HCT116 (cell line): ENCODE data around the gene ADGRV1. TPM values are rescaled to one million over a fixed set of nuclear protein-coding genes. Genes with fewer than 3 reads are reported as not detected.
A peak's percentile ranks its signal among the peaks of the same experiment; 100 is the strongest.

Experiments used
- ATAC-seq: fragments of 200-7000 bp; cut with Tn5 transposase; 2 replicates; pipeline ENCODE4 v1.9.1; 2020; ENCODE audit warnings: mild to moderate bottlenecking, moderate library complexity
- BruUV-seq: library from RNA; stranded (reverse); fragments of 400-500 nt; replicated peaks from 2 replicates; lab custom pipeline; 2021; lab: Mats Ljungman, UMichigan
- CTCF ChIA-PET: fragments of 300-600 bp; sonication (Branson Sonifier 250); formaldehyde crosslinking; loops from one replicate; lab custom pipeline; 2021; ENCODE audit warnings: antibody characterized with exemption; lab: Charles Lee
- POLR2A ChIA-PET: fragments of 300-600, 350-600 bp; sonication (Branson Sonifier 250); formaldehyde crosslinking; loops from one replicate; lab custom pipeline; 2021; ENCODE audit warnings: antibody characterized with exemption; lab: Charles Lee
- RAD21 ChIA-PET, 2 experiments: fragments of 300-600 bp; sonication (Branson Sonifier 250); formaldehyde crosslinking; loops; one replicate each; lab custom pipeline; 2023; ENCODE audit warnings: low total read pairs in 2 of 2; ENCODE audit not compliant: uncharacterized antibody in 2 of 2, unreplicated experiment in 2 of 2, low non-redundant PET in 1 of 2; lab: Charles Lee
- DNase-seq: peaks from one replicate; pipeline ENCODE4 v3.0.0-alpha.2; 2010; ENCODE audit warnings: low read depth, low spot score
- H2AFZ ChIP-seq: fragments of 200-600 bp; shearing (Covaris generic), sonication (generic); 2 replicates; pipeline ENCODE4 v1.6.1; 2017; ENCODE audit warnings: low read depth, mixed run types, mixed read lengths, antibody characterized with exemption, low read length; ENCODE audit not compliant: poor library complexity, severe bottlenecking
- H3K27ac ChIP-seq: 2 replicates; pipeline ENCODE4 v1.5.1; 2012; ENCODE audit warnings: low read depth, low read length
- H3K27me3 ChIP-seq: fragments of 200-600 bp; sonication (generic); 2 replicates; pipeline ENCODE4 v1.6.1; 2016; ENCODE audit warnings: mixed run types, low read length, mixed read lengths; ENCODE audit not compliant: insufficient read depth
- H3K36me3 ChIP-seq, 2 experiments: fragments of 200-500 bp in 1 of 2; fragments of 200-600 bp in 1 of 2; sonication (Bioruptor generic) in 1 of 2; sonication (generic) in 1 of 2; 2 replicates each; pipeline versions ENCODE4 v1.5.1 to v1.6.1; 2014 to 2016; ENCODE audit warnings: low read length in 2 of 2, inconsistent platforms in 1 of 2, mixed read lengths in 1 of 2, mixed run types in 1 of 2; ENCODE audit not compliant: insufficient read depth in 2 of 2, control insufficient read depth in 1 of 2
- H3K4me1 ChIP-seq, 2 experiments: fragments of 200-600 bp in 1 of 2; sonication (generic) in 1 of 2; 2 replicates each; pipeline versions ENCODE4 v1.5.1 to v1.6.1; 2012 to 2017; ENCODE audit warnings: low read length in 2 of 2, inconsistent platforms in 1 of 2, mild to moderate bottlenecking in 1 of 2, mixed read lengths in 1 of 2, mixed run types in 1 of 2, moderate library complexity in 1 of 2; ENCODE audit not compliant: insufficient read depth in 2 of 2, control insufficient read depth in 1 of 2
- H3K4me2 ChIP-seq: fragments of 200-600 bp; sonication (generic); 2 replicates; pipeline ENCODE4 v1.6.1; 2017; ENCODE audit warnings: mixed run types, low read length, mixed read lengths
- H3K4me3 ChIP-seq, 2 experiments: fragments of 200-600 bp in 1 of 2; sonication (generic) in 1 of 2; replicated peaks in 1 of 2; 2 replicates each; pipeline ENCODE4 v1.5.1; 2011 to 2016; ENCODE audit warnings: low read length in 2 of 2, control low read depth in 1 of 2, low read depth in 1 of 2, mild to moderate bottlenecking in 1 of 2, mixed read lengths in 1 of 2, mixed run types in 1 of 2
- H3K79me2 ChIP-seq: fragments of 200-600 bp; sonication (generic); 2 replicates; pipeline ENCODE4 v1.6.1; 2017; ENCODE audit warnings: mild to moderate bottlenecking, mixed run types, low read length, moderate library complexity, mixed read lengths; ENCODE audit not compliant: insufficient read depth
- H3K9ac ChIP-seq: fragments of 200-600 bp; sonication (generic); 2 replicates; pipeline ENCODE4 v1.6.1; 2016; ENCODE audit warnings: low read length, mixed read lengths
- H3K9me2 ChIP-seq: fragments of 200-600 bp; sonication (generic), shearing (Covaris generic); 2 replicates; pipeline ENCODE4 v1.6.1; 2017; ENCODE audit warnings: mixed run types, mild to moderate bottlenecking, moderate library complexity; ENCODE audit not compliant: insufficient read depth
- H3K9me3 ChIP-seq, 2 experiments: fragments of 200-500 bp in 1 of 2; fragments of 200-600 bp in 1 of 2; sonication (Bioruptor generic) in 1 of 2; sonication (generic) in 1 of 2; 2 replicates each; pipeline ENCODE4 v1.6.1; 2014 to 2017; ENCODE audit warnings: low read length in 2 of 2, mixed read lengths in 2 of 2, inconsistent platforms in 1 of 2, low read depth in 1 of 2, mild to moderate bottlenecking in 1 of 2, mixed run types in 1 of 2, moderate library complexity in 1 of 2; ENCODE audit not compliant: control insufficient read depth in 1 of 2, insufficient read depth in 1 of 2
- H4K20me1 ChIP-seq: fragments of 200-600 bp; sonication (generic), shearing (Covaris generic); 2 replicates; pipeline ENCODE4 v1.6.1; 2017; ENCODE audit warnings: mixed run types, mild to moderate bottlenecking, moderate library complexity; ENCODE audit not compliant: insufficient read depth
- CEBPB ChIP-seq: IDR thresholded peaks from 2 replicates; pipeline ENCODE4 v1.6.1; 2012; ENCODE audit warnings: low read depth
- EGR1 ChIP-seq: IDR thresholded peaks from 2 replicates; pipeline ENCODE4 v1.6.1; 2012; ENCODE audit warnings: low read depth
- FOSL1 ChIP-seq: IDR thresholded peaks from 2 replicates; pipeline ENCODE4 v1.6.1; 2012; ENCODE audit warnings: low read depth
- JUND ChIP-seq: IDR thresholded peaks from 2 replicates; pipeline ENCODE4 v1.6.1; 2012
- RAD21 ChIP-seq: IDR thresholded peaks from 2 replicates; pipeline ENCODE4 v1.6.1; 2012; ENCODE audit warnings: low read depth, mild to moderate bottlenecking
- SIN3A ChIP-seq: IDR thresholded peaks from 2 replicates; pipeline ENCODE4 v1.6.1; 2012; ENCODE audit warnings: low read depth
- SP1 ChIP-seq: IDR thresholded peaks from 2 replicates; pipeline ENCODE4 v1.6.1; 2012; ENCODE audit warnings: low read depth
- intact Hi-C: fragments of 100-400 bp; cut with micrococcal nuclease; formaldehyde crosslinking; loops from 2 replicates; pipeline ENCODE4 v1.10.0; 2022
- total RNA-seq: library from RNA; stranded (reverse); gene quantifications from one replicate; pipeline ENCODE4 v1.2.1, GENCODE V29; 2021; ENCODE audit not compliant: unreplicated experiment
- TF ChIP-seq, protein P1 (sequence below): IDR thresholded peaks from 2 replicates; pipeline ENCODE4 v1.6.1; 2012
- TF ChIP-seq, protein P2 (sequence below), 3 experiments: fragments of 200-600 bp in 1 of 3; sonication (generic) in 1 of 3; IDR thresholded peaks in 2 of 3; conservative IDR thresholded peaks in 1 of 3; 2 replicates each; pipeline ENCODE4 v1.5.1; 2012 to 2017; ENCODE audit warnings: low read depth in 2 of 3, low read length in 2 of 3, antibody characterized with exemption in 1 of 3, borderline replicate concordance in 1 of 3, control low read depth in 1 of 3, mild to moderate bottlenecking in 1 of 3, mixed read lengths in 1 of 3, mixed run types in 1 of 3, moderate library complexity in 1 of 3; ENCODE audit not compliant: insufficient read depth in 1 of 3

The ADGRV1 gene
- total RNA-seq, 1 experiment from 2014 or later, result 6.0 TPM

DNA sequence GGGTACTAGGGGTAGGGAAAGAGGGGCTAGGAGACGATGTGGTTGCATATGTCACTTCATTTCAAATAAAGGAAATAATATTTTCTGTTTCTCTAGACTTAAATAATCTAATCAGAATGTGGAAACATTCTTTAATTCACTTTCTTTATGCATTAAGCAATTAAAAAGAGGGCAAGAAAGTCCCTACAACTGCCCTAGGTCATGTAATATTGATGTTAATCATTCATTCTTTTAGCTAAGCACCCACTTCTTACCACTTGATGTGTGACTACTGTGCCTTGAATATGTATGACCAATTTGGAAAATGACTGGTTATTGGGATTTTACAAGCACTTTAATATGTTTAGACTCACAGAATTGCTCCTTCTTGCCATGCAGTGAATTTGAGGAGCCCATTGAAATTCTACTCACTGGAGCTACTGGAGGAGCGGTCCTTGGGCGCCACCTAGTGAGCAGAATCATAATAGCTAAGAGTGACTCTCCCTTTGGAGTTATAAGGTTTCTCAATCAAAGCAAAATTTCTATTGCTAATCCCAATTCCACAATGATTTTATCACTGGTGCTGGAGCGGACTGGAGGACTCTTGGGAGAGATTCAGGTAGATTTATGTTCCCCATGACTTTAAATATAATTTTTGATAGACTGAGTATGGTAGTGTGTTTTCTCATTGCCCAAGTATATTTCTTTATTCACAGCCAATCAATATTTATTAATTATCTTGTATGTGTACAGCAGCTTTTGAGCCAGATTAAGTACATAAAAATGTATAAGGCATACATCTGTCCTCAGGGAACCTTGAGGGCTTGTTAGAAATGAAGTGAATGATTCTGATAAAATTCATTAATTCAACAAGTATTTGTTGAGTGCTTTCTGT, 225.1 kb downstream of the ADGRV1 start:
- DNase-seq (peak; percentile 48), ATAC-seq (peak; percentile 90)
- H2AFZ ChIP-seq, result no peak overlapping the region
- TF ChIP-seq CEBPB, result no peak
- TF ChIP-seq, protein P1, sequence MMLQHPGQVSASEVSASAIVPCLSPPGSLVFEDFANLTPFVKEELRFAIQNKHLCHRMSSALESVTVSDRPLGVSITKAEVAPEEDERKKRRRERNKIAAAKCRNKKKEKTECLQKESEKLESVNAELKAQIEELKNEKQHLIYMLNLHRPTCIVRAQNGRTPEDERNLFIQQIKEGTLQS, result no peak
- no peak for TF ChIP-seq SP1
- no peak for TF ChIP-seq EGR1
- no peak for TF ChIP-seq SIN3A
- TF ChIP-seq FOSL1, result no peak
- TF ChIP-seq JUND, result no peak
- TF ChIP-seq RAD21, result peak; percentile 93
- TF ChIP-seq, protein P2, sequence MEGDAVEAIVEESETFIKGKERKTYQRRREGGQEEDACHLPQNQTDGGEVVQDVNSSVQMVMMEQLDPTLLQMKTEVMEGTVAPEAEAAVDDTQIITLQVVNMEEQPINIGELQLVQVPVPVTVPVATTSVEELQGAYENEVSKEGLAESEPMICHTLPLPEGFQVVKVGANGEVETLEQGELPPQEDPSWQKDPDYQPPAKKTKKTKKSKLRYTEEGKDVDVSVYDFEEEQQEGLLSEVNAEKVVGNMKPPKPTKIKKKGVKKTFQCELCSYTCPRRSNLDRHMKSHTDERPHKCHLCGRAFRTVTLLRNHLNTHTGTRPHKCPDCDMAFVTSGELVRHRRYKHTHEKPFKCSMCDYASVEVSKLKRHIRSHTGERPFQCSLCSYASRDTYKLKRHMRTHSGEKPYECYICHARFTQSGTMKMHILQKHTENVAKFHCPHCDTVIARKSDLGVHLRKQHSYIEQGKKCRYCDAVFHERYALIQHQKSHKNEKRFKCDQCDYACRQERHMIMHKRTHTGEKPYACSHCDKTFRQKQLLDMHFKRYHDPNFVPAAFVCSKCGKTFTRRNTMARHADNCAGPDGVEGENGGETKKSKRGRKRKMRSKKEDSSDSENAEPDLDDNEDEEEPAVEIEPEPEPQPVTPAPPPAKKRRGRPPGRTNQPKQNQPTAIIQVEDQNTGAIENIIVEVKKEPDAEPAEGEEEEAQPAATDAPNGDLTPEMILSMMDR (IDR thresholded peaks at IDR 0.05 in 2 of 3, conservative IDR thresholded peaks at IDR 0.05 in 1 of 3; ENCODE audit: borderline replicate concordance in 1 of 3, insufficient read depth in 1 of 3, low read depth in 2 of 3, low read length in 2 of 3), result peak; percentile 74 to 95 (median 79)
- no peak overlapping the region for H3K4me2 ChIP-seq
- intact Hi-C loops, result loop anchor here (1.0 kb wide), 3 partner anchors 74 to 344 kb away; no protein-coding TSS in a partner anchor
- POLR2A ChIA-PET, result no interaction called here
- BruUV-seq, result no TSS peak
- RAD21 ChIA-PET, result interaction anchor here in 1 of 2 experiments (1.0 kb wide), 1 partner anchor 74 kb away, joined by 4 read pairs; no protein-coding TSS in a partner anchor
- no peaks in the 10 kb centered on the region; the same call in 1 of the 2 replicates for H4K20me1 ChIP-seq
- H3K36me3 ChIP-seq, result no peaks in the 10 kb centered on the region
- H3K79me2 ChIP-seq, result no peaks in the 10 kb centered on the region
- no peaks in the 10 kb centered on the region for H3K9me2 ChIP-seq
- no peaks in the 10 kb centered on the region for H3K9me3 ChIP-seq
- no peak overlapping the region for H3K4me3 ChIP-seq
- no peak overlapping the region for H3K9ac ChIP-seq
- no peaks in the 10 kb centered on the region for H3K27me3 ChIP-seq
- CTCF ChIA-PET, result interaction anchor here (0.7 to 2.4 kb wide), 14 partner anchors 9 to 636 kb away, joined by 3 to 21 read pairs (median 4); no protein-coding TSS in a partner anchor
- no peak overlapping the region for H3K27ac ChIP-seq
- H3K4me1 ChIP-seq, result no peaks in the 10 kb centered on the region
